HL-60 (cell line): Measurements from ENCODE around the gene EPB41L2.

ENCODE experiments used
- GABPA ChIP-seq: IDR thresholded peaks from 2 replicates; pipeline ENCODE4 v1.6.1; 2012; ENCODE audit warnings: low read depth
- POLR2AphosphoS5 ChIP-seq: IDR thresholded peaks from 2 replicates; pipeline ENCODE4 v1.6.1; 2012; ENCODE audit warnings: low read depth
- SPI1 ChIP-seq: IDR thresholded peaks from 2 replicates; pipeline ENCODE4 v1.6.1; 2012; ENCODE audit warnings: low read depth, mild to moderate bottlenecking, borderline replicate concordance
- TF ChIP-seq, protein P1 (sequence below): IDR thresholded peaks from one replicate; pipeline ENCODE4 v1.5.1; 2011; ENCODE audit warnings: low read length, control low read depth, inconsistent platforms; ENCODE audit not compliant: insufficient read depth
- TF ChIP-seq, protein P2 (sequence below): IDR thresholded peaks from 2 replicates; pipeline ENCODE4 v1.6.1; 2012; ENCODE audit warnings: low read depth; ENCODE audit not compliant: insufficient replicate concordance

DNA sequence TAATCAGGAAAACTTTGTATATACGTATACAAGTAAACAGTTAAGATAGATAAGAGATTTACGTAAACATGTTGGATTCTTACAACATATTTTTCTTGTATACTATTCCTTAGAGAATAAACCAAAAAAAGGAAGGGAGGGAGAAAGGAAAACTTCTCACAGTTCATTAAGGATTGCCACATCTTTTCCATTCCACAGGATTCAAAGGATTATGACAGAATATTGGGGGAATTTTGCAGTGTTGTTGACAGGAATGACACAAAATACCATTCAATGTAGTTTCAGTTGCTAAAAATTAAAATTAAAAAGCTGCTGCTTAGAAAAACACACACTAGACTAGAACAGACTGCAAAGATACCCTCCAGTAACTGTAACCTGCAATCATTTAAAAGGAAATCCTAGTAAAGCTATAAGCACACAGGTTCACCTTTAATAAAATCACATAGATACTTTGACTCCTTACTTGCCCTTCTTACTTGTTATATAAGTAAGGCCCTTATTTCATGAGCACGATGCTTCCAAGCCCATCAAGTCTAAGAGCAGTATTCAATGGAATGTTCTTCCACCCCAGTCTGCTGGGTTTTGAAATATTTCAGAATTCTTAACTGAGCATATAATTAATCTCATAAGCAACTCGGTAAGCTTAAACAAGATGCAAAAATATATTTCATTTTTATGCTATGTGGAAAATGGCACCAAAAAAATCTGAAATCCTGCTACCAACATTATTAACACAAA lies 128.0 kb downstream of the EPB41L2 start:
- TF ChIP-seq GABPA (no peak), SPI1 (no peak), POLR2AphosphoS5 (no peak)
- TF ChIP-seq, protein P1, sequence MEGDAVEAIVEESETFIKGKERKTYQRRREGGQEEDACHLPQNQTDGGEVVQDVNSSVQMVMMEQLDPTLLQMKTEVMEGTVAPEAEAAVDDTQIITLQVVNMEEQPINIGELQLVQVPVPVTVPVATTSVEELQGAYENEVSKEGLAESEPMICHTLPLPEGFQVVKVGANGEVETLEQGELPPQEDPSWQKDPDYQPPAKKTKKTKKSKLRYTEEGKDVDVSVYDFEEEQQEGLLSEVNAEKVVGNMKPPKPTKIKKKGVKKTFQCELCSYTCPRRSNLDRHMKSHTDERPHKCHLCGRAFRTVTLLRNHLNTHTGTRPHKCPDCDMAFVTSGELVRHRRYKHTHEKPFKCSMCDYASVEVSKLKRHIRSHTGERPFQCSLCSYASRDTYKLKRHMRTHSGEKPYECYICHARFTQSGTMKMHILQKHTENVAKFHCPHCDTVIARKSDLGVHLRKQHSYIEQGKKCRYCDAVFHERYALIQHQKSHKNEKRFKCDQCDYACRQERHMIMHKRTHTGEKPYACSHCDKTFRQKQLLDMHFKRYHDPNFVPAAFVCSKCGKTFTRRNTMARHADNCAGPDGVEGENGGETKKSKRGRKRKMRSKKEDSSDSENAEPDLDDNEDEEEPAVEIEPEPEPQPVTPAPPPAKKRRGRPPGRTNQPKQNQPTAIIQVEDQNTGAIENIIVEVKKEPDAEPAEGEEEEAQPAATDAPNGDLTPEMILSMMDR: no peak
- TF ChIP-seq, protein P2, sequence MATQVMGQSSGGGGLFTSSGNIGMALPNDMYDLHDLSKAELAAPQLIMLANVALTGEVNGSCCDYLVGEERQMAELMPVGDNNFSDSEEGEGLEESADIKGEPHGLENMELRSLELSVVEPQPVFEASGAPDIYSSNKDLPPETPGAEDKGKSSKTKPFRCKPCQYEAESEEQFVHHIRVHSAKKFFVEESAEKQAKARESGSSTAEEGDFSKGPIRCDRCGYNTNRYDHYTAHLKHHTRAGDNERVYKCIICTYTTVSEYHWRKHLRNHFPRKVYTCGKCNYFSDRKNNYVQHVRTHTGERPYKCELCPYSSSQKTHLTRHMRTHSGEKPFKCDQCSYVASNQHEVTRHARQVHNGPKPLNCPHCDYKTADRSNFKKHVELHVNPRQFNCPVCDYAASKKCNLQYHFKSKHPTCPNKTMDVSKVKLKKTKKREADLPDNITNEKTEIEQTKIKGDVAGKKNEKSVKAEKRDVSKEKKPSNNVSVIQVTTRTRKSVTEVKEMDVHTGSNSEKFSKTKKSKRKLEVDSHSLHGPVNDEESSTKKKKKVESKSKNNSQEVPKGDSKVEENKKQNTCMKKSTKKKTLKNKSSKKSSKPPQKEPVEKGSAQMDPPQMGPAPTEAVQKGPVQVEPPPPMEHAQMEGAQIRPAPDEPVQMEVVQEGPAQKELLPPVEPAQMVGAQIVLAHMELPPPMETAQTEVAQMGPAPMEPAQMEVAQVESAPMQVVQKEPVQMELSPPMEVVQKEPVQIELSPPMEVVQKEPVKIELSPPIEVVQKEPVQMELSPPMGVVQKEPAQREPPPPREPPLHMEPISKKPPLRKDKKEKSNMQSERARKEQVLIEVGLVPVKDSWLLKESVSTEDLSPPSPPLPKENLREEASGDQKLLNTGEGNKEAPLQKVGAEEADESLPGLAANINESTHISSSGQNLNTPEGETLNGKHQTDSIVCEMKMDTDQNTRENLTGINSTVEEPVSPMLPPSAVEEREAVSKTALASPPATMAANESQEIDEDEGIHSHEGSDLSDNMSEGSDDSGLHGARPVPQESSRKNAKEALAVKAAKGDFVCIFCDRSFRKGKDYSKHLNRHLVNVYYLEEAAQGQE: no peak
